Activated B cell treated with CpG ODN at 0.5 μM for 24 hours (primary cell): ENCODE results near the gene OR5K3. TPM values are rescaled to one million over a fixed set of nuclear protein-coding genes. Genes with fewer than 3 reads are reported as not detected.

Experiments used
- ATAC-seq: fragments of 200-7000 bp; cut with Tn5 transposase; one replicate; pipeline ENCODE4 v1.10.0; 2021; ENCODE audit warnings: low read depth, mild to moderate bottlenecking, moderate library complexity
- CTCF ChIA-PET: fragments of 350-600 bp; sonication (Branson Sonifier 250); formaldehyde crosslinking; loops from one replicate; lab custom pipeline; 2021; ENCODE audit warnings: antibody characterized with exemption; lab: Charles Lee
- POLR2A ChIA-PET: fragments of 350-600 bp; sonication (Branson Sonifier 250); formaldehyde crosslinking; loops from one replicate; lab custom pipeline; 2021; ENCODE audit warnings: antibody characterized with exemption; lab: Charles Lee
- DNase-seq: peaks from one replicate; pipeline ENCODE4 v3.0.0; 2022
- H3K27ac Mint-ChIP-seq: one replicate; pipeline ENCODE4 v1.8.0; 2020; ENCODE audit warnings: mixed read lengths
- H3K27me3 Mint-ChIP-seq: one replicate; pipeline ENCODE4 v1.8.0; 2021; ENCODE audit warnings: mixed read lengths
- H3K36me3 Mint-ChIP-seq: one replicate; pipeline ENCODE4 v1.8.0; 2021; ENCODE audit warnings: low read depth, mixed read lengths
- H3K4me1 Mint-ChIP-seq: one replicate; pipeline ENCODE4 v1.8.0; 2021; ENCODE audit warnings: mixed read lengths
- H3K4me3 Mint-ChIP-seq: one replicate; pipeline ENCODE4 v1.8.0; 2020; ENCODE audit warnings: mild to moderate bottlenecking, mixed read lengths
- H3K9me3 Mint-ChIP-seq: one replicate; pipeline ENCODE4 v1.8.0; 2020; ENCODE audit warnings: mixed read lengths
- intact Hi-C: fragments of 100-400 bp; cut with micrococcal nuclease; formaldehyde crosslinking; loops from one replicate; pipeline ENCODE4 v1.15.1; 2024
- total RNA-seq: library from RNA; stranded (reverse); gene quantifications from 2 replicates; pipeline ENCODE4 v1.2.3, GENCODE V29; 2022
- TF ChIP-seq, protein P1 (sequence below): fragments of 200-600 bp; IDR thresholded peaks from one replicate; pipeline ENCODE4 v1.8.0; 2022; ENCODE audit warnings: antibody characterized with exemption, mild to moderate bottlenecking

OR5K3 gene
- total RNA-seq, 1 donor from 2014 or later = not detected

DNA sequence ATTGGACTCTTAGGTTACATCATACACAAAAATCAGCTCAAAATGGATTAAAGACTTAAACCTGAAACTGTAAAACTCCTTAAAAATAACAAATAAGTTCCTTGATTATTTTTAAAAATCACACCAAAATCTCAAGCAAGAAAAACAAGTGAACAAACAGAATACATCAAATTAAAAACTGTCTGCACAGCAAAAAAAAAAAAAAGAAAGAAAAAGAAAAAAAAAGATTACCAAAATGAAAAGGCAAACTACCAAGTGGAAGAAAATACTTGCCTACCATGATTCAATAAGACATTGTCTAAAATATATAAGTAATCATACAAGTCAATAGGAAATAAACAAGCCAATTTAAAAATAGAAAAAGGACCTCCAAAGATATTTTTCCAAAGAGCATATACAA, 19.3 kb upstream of the OR5K3 start:
- TF ChIP-seq, protein P1, sequence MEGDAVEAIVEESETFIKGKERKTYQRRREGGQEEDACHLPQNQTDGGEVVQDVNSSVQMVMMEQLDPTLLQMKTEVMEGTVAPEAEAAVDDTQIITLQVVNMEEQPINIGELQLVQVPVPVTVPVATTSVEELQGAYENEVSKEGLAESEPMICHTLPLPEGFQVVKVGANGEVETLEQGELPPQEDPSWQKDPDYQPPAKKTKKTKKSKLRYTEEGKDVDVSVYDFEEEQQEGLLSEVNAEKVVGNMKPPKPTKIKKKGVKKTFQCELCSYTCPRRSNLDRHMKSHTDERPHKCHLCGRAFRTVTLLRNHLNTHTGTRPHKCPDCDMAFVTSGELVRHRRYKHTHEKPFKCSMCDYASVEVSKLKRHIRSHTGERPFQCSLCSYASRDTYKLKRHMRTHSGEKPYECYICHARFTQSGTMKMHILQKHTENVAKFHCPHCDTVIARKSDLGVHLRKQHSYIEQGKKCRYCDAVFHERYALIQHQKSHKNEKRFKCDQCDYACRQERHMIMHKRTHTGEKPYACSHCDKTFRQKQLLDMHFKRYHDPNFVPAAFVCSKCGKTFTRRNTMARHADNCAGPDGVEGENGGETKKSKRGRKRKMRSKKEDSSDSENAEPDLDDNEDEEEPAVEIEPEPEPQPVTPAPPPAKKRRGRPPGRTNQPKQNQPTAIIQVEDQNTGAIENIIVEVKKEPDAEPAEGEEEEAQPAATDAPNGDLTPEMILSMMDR = no peak
- POLR2A ChIA-PET = no interaction called here
- CTCF ChIA-PET = no interaction called here
- intact Hi-C loops = no loop called here
- ATAC-seq (no peak), DNase-seq (no peak)
- H3K27ac Mint-ChIP-seq = no peak overlapping the region
- no peaks in the 10 kb centered on the region for H3K27me3 Mint-ChIP-seq
- no peaks in the 10 kb centered on the region for H3K36me3 Mint-ChIP-seq
- no peak overlapping the region for H3K4me3 Mint-ChIP-seq
- H3K4me1 Mint-ChIP-seq = peaks cover 1% of the 10 kb centered on the region
- no peaks in the 10 kb centered on the region for H3K9me3 Mint-ChIP-seq

DNA sequence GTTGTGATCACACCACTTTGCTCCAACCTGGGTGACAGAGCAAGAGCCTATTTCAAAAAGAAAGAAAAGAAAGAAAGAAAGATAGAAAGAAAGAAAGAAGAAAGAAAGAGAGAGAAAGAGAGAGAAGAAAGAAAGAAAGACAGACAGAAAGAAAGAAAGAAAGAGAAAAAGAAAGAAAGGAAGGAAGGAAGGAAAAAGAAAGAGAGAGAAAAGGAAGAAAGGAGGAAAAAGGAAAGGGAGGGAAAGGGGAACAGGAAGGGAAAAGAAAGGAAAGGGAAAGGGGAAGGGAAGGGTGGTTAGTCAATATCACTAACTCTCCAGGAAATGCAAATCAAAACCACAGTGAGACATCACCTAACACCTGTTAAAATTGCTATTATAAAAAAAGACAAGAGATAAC, 18.6 kb upstream of the OR5K3 start:
- DNase-seq = no peak
- no peak overlapping the region for H3K27ac Mint-ChIP-seq
- H3K4me1 Mint-ChIP-seq = peaks cover 1% of the 10 kb centered on the region
- TF ChIP-seq, protein P1 = no peak
- POLR2A ChIA-PET = no interaction called here
- H3K4me3 Mint-ChIP-seq = no peak overlapping the region
- H3K36me3 Mint-ChIP-seq = no peaks in the 10 kb centered on the region
- no peak for ATAC-seq
- CTCF ChIA-PET = no interaction called here
- H3K9me3 Mint-ChIP-seq = no peaks in the 10 kb centered on the region
- intact Hi-C loops = no loop called here
- no peaks in the 10 kb centered on the region for H3K27me3 Mint-ChIP-seq

DNA sequence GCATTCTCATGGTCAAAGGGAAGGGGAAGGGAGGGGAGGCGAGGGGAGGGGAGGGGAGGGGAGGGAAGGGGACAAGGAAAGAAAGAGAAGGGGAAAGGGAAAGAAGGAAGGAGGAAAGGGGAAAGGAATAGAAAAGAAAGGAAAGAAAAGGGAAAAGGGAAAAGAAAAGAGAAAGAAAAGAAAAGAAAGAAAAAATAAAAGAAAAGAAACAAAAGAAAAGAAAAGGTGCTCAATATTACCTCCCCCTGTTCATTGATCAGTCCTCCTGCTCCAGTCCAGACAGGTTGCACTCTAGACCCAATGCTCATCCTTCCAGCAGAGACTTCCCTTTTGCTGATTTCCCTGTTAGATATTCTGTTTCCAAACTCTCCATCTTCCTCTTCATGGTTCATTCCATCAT, 18.0 kb upstream of the OR5K3 start:
- POLR2A ChIA-PET = no interaction called here
- DNase-seq (no peak), ATAC-seq (no peak)
- Mint-ChIP-seq H3K9me3 (no peaks in the 10 kb centered on the region), H3K4me1 (peaks cover 1% of the 10 kb centered on the region), H3K27ac (no peak overlapping the region), H3K27me3 (no peaks in the 10 kb centered on the region), H3K4me3 (no peak overlapping the region), H3K36me3 (no peaks in the 10 kb centered on the region)
- intact Hi-C loops = no loop called here
- CTCF ChIA-PET = no interaction called here
- TF ChIP-seq, protein P1 = no peak

DNA sequence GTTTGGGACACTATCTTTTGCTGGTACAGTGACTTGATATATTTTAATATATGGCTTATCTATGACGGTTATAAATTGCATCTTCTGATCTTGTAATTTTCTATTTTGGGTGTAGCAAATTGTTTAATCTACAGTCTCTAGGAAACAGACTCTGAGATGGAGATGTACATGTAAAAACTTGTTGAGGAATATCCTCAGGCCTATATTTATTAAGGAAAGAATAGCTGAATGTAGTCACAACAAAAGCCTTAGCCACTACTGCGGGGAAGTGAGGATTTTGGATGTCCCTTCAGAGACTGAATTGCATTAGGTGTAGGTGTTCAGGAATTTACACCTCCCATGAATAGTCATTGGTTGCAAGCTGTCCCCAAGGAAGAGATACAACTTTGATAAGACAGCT, 13.8 kb upstream of the OR5K3 start:
- H3K27me3 Mint-ChIP-seq = no peaks in the 10 kb centered on the region
- DNase-seq (no peak), ATAC-seq (no peak)
- TF ChIP-seq, protein P1 = no peak
- H3K27ac Mint-ChIP-seq = no peak overlapping the region
- no peaks in the 10 kb centered on the region for H3K36me3 Mint-ChIP-seq
- H3K9me3 Mint-ChIP-seq = no peaks in the 10 kb centered on the region
- H3K4me1 Mint-ChIP-seq = peaks cover 1% of the 10 kb centered on the region
- CTCF ChIA-PET = no interaction called here
- no peak overlapping the region for H3K4me3 Mint-ChIP-seq
- POLR2A ChIA-PET = interaction anchor here (0.6 kb wide), 1 partner anchor 77 kb away, joined by 7 read pairs; no protein-coding TSS in a partner anchor
- intact Hi-C loops = no loop called here

- peaks cover 6% of the 10 kb centered on the region for H3K27me3 Mint-ChIP-seq
- intact Hi-C loops = no loop called here
- H3K36me3 Mint-ChIP-seq = no peaks in the 10 kb centered on the region
- POLR2A ChIA-PET = no interaction called here
- ATAC-seq (no peak), DNase-seq (no peak)
- no peak overlapping the region for H3K27ac Mint-ChIP-seq
- H3K4me1 Mint-ChIP-seq = no peaks in the 10 kb centered on the region
- CTCF ChIA-PET = no interaction called here
- H3K9me3 Mint-ChIP-seq = no peaks in the 10 kb centered on the region
- TF ChIP-seq, protein P1 = no peak
- no peak overlapping the region for H3K4me3 Mint-ChIP-seq
Observed at GRCh38 chr3:98388147-98388546, 2.3 kb upstream of the OR5K3 start.
